Activated naive CD4-positive, alpha-beta T cell treated with Interleukin-2 at 50 U/mL for 16 hours (primary cell): ENCODE measurements around the gene FAM13C.

ENCODE experiments used
- DNase-seq: peaks from one replicate; pipeline ENCODE4 v3.0.0-alpha.2; 2020

The FAM13C gene

GRCh38 chr10:59360605-59361405 is 1.5 kb downstream of the FAM13C start:
- DNase-seq = no peak

- DNase-seq = no peak
These were observed 3.8 kb downstream of the FAM13C start for GRCh38 chr10:59358576-59358975.

- DNase-seq = no peak
These were observed 7.9 kb downstream of the FAM13C start for GRCh38 chr10:59354434-59354833.

GRCh38 chr10:59350558-59350957 is 11.8 kb downstream of the FAM13C start:
- DNase-seq = no peak

GRCh38 chr10:59346321-59346720 is 16.0 kb downstream of the FAM13C start:
- no peak for DNase-seq

GRCh38 chr10:59342723-59343122 is 19.6 kb downstream of the FAM13C start:
- DNase-seq = no peak

- DNase-seq = no peak
These were observed 20.3 kb downstream of the FAM13C start for GRCh38 chr10:59342000-59342399.

GRCh38 chr10:59340285-59340684 is 22.1 kb downstream of the FAM13C start:
- DNase-seq = no peak

GRCh38 chr10:59339351-59339750 is 23.0 kb downstream of the FAM13C start:
- DNase-seq = no peak

- DNase-seq = no peak
These were observed 25.1 kb downstream of the FAM13C start for GRCh38 chr10:59337201-59337652.

- no peak for DNase-seq
These were observed 25.7 kb downstream of the FAM13C start for GRCh38 chr10:59336632-59337031.

- DNase-seq = no peak
These were observed 26.9 kb downstream of the FAM13C start for GRCh38 chr10:59335497-59335896.

- DNase-seq = no peak
These were observed 28.6 kb downstream of the FAM13C start for GRCh38 chr10:59333701-59334100.

GRCh38 chr10:59332581-59332980 is 29.8 kb downstream of the FAM13C start:
- no peak for DNase-seq

GRCh38 chr10:59331661-59332060 is 30.7 kb downstream of the FAM13C start:
- no peak for DNase-seq

- no peak for DNase-seq
These were observed 37.2 kb downstream of the FAM13C start for GRCh38 chr10:59325116-59325515.

- DNase-seq = no peak
These were observed 37.8 kb downstream of the FAM13C start for GRCh38 chr10:59324597-59324996.

- no peak for DNase-seq
These were observed 38.4 kb downstream of the FAM13C start for GRCh38 chr10:59323831-59324401.

- no peak for DNase-seq
These were observed 39.3 kb downstream of the FAM13C start for GRCh38 chr10:59323036-59323459.

GRCh38 chr10:59322131-59322530 is 40.2 kb downstream of the FAM13C start:
- DNase-seq = no peak

- no peak for DNase-seq
These were observed 42.0 kb downstream of the FAM13C start for GRCh38 chr10:59320355-59320754.

- DNase-seq = no peak
These were observed 42.5 kb downstream of the FAM13C start for GRCh38 chr10:59319854-59320253.

GRCh38 chr10:59317066-59317465 is 45.3 kb downstream of the FAM13C start:
- no peak for DNase-seq

GRCh38 chr10:59315465-59315864 is 46.9 kb downstream of the FAM13C start:
- DNase-seq = no peak

- DNase-seq = no peak
These were observed 48.1 kb downstream of the FAM13C start for GRCh38 chr10:59314268-59314667.
